Lower lobe of right lung (tissue), 2 donors: ENCODE data around the gene RAD51B. TPM values are rescaled to one million over a fixed set of nuclear protein-coding genes. Genes with fewer than 3 reads are reported as not detected.

ENCODE experiments used
- ATAC-seq, 2 donors: fragments of 200-7000 bp; cut with Tn5 transposase; one replicate each; pipeline ENCODE4 v1.9.1; 2020 to 2022; ENCODE audit warnings: mild to moderate bottlenecking in 2 of 2, moderate library complexity in 2 of 2
- DNase-seq: peaks from one replicate; pipeline ENCODE4 v3.0.0-alpha.2; 2020
- H3K27ac ChIP-seq: fragments of 200-600 bp; one replicate; pipeline ENCODE4 v1.8.0; 2022
- H3K27me3 ChIP-seq: fragments of 200-600 bp; one replicate; pipeline ENCODE4 v1.8.0; 2022; ENCODE audit warnings: low read depth
- H3K36me3 ChIP-seq: fragments of 200-600 bp; one replicate; pipeline ENCODE4 v1.8.0; 2022; ENCODE audit warnings: mild to moderate bottlenecking
- H3K4me1 ChIP-seq: fragments of 200-600 bp; one replicate; pipeline ENCODE4 v1.8.0; 2022
- H3K4me3 ChIP-seq: fragments of 200-600 bp; one replicate; pipeline ENCODE4 v1.8.0; 2022; ENCODE audit warnings: mild to moderate bottlenecking
- H3K9me3 ChIP-seq: fragments of 200-600 bp; one replicate; pipeline ENCODE4 v1.8.0; 2022
- CTCF ChIP-seq: fragments of 200-600 bp; IDR thresholded peaks from one replicate; pipeline ENCODE4 v1.8.0; 2022; ENCODE audit warnings: antibody characterized with exemption, mild to moderate bottlenecking
- intact Hi-C: fragments of 100-400 bp; cut with DNase I; formaldehyde crosslinking; loops from one replicate; pipeline ENCODE4 v1.11.0; 2022
- total RNA-seq: library from RNA; stranded (reverse); fragmentation: NEBNext Ultra II Directional; extraction: Animal tissue kit (Norgen Biotek cat#: 25700); gene quantifications from one replicate; pipeline ENCODE4 v1.2.1, GENCODE V29; 2021
- donor health status: DM: no; HTN: yes; CAD: no; lungs with severe emphysema.

Gene RAD51B
- total RNA-seq, 1 donor from 2014 or later: 22.2 TPM

- ATAC-seq (no peak), DNase-seq (no peak)
- H3K27ac ChIP-seq: no peak overlapping the region
- no peak overlapping the region for H3K4me3 ChIP-seq
- H3K27me3 ChIP-seq: no peaks in the 10 kb centered on the region
- peaks cover 18% of the 10 kb centered on the region for H3K4me1 ChIP-seq
- TF ChIP-seq CTCF: no peak
- intact Hi-C loops: no loop called here
- H3K9me3 ChIP-seq: no peaks in the 10 kb centered on the region
- no peaks in the 10 kb centered on the region for H3K36me3 ChIP-seq
Measured at GRCh38 chr14:68167383-68168087, 348.0 kb downstream of the RAD51B start.

- Histone ChIP-seq H3K27ac (no peak overlapping the region), H3K9me3 (no peaks in the 10 kb centered on the region), H3K4me1 (peaks cover 26% of the 10 kb centered on the region), H3K36me3 (no peaks in the 10 kb centered on the region), H3K4me3 (no peak overlapping the region), H3K27me3 (no peaks in the 10 kb centered on the region)
- TF ChIP-seq CTCF: no peak
- no peak for DNase-seq
- ATAC-seq: no peak
- intact Hi-C loops: no loop called here
Measured at GRCh38 chr14:68168460-68169109, 349.0 kb downstream of the RAD51B start.

- Histone ChIP-seq H3K27ac (peak overlapping the region; percentile 19), H3K4me3 (no peak overlapping the region), H3K36me3 (no peaks in the 10 kb centered on the region), H3K4me1 (peaks cover 9% of the 10 kb centered on the region), H3K9me3 (no peaks in the 10 kb centered on the region), H3K27me3 (no peaks in the 10 kb centered on the region)
- intact Hi-C loops: no loop called here
- no peak for TF ChIP-seq CTCF
- no peak for DNase-seq
- peak; percentile 48 to 55 for ATAC-seq
Measured at GRCh38 chr14:68172216-68172615, 352.6 kb downstream of the RAD51B start.

GRCh38 chr14:68172627-68173026, 353.0 kb downstream of the RAD51B start:
- no peaks in the 10 kb centered on the region for H3K9me3 ChIP-seq
- ATAC-seq (peak; percentile 89 to 97), DNase-seq (no peak)
- TF ChIP-seq CTCF: no peak
- no peaks in the 10 kb centered on the region for H3K36me3 ChIP-seq
- H3K27ac ChIP-seq: no peak overlapping the region
- intact Hi-C loops: no loop called here
- H3K4me1 ChIP-seq: peaks cover 9% of the 10 kb centered on the region
- H3K4me3 ChIP-seq: no peak overlapping the region
- no peaks in the 10 kb centered on the region for H3K27me3 ChIP-seq

- no peak for TF ChIP-seq CTCF
Measured at GRCh38 chr14:68173227-68173972, 353.8 kb downstream of the RAD51B start.

More at GRCh38 chr14:68173227-68173972, 353.8 kb downstream of the RAD51B start:
- Histone ChIP-seq H3K4me3 (no peak overlapping the region), H3K4me1 (peaks cover 13% of the 10 kb centered on the region), H3K9me3 (no peaks in the 10 kb centered on the region), H3K27ac (no peak overlapping the region), H3K27me3 (no peaks in the 10 kb centered on the region), H3K36me3 (no peaks in the 10 kb centered on the region)
- intact Hi-C loops: no loop called here
- ATAC-seq (no peak), DNase-seq (no peak)
